HepG2 (cell line): Measurements from ENCODE around the gene PAQR6. TPM values are rescaled to one million over a fixed set of nuclear protein-coding genes. Genes with fewer than 3 reads are reported as not detected.

ENCODE experiments used
- AHR ChIP-seq: IDR thresholded peaks from 2 replicates; pipeline ENCODE4 v1.6.1; 2018; ENCODE audit warnings: missing genetic modification reagents, missing compliant biosample characterization
- ARID2 ChIP-seq: sonication (generic); formaldehyde crosslinking; IDR thresholded peaks from 2 replicates; pipeline ENCODE4 v1.8.1; 2022; ENCODE audit warnings: mild to moderate bottlenecking, missing genetic modification reagents, borderline replicate concordance
- ELK4 ChIP-seq: sonication (generic); formaldehyde crosslinking; IDR thresholded peaks from 2 replicates; pipeline ENCODE4 v1.9.0; 2021; ENCODE audit warnings: missing genetic modification reagents, borderline replicate concordance
- FIP1L1 ChIP-seq: fragments of 200-400 bp; formaldehyde crosslinking; IDR thresholded peaks from 2 replicates; pipeline ENCODE4 v1.6.1; 2018; ENCODE audit warnings: low read depth, mild to moderate bottlenecking, low read length, moderate library complexity, borderline replicate concordance; ENCODE audit not compliant: insufficient read depth
- FOSL1 ChIP-seq: sonication (generic); formaldehyde crosslinking; IDR thresholded peaks from 2 replicates; pipeline ENCODE4 v1.9.0; 2021; ENCODE audit warnings: missing genetic modification reagents, borderline replicate concordance
- GRHL1 ChIP-seq: sonication (generic); formaldehyde crosslinking; conservative IDR thresholded peaks from 2 replicates; pipeline ENCODE4 v1.8.0; 2022; ENCODE audit warnings: missing genetic modification reagents
- HHEX ChIP-seq: IDR thresholded peaks from 2 replicates; pipeline ENCODE4 v1.6.1; 2016; ENCODE audit warnings: control low read depth
- HNF4G ChIP-seq, 2 experiments: sonication (generic) in 1 of 2; formaldehyde crosslinking in 1 of 2; IDR thresholded peaks; 2 replicates each; pipeline versions ENCODE4 v1.4.0 to v1.6.1; 2011 to 2020; ENCODE audit warnings: borderline replicate concordance in 2 of 2, low read depth in 2 of 2, mild to moderate bottlenecking in 2 of 2, low read length in 1 of 2, missing genetic modification reagents in 1 of 2, moderate library complexity in 1 of 2
- RNF219 ChIP-seq: sonication (generic); formaldehyde crosslinking; IDR thresholded peaks from 2 replicates; pipeline ENCODE4 v1.5.0; 2020; ENCODE audit warnings: mild to moderate bottlenecking, missing genetic modification reagents
- SMAD3 ChIP-seq: sonication (generic); formaldehyde crosslinking; IDR thresholded peaks from 2 replicates; pipeline ENCODE4 v1.4.0; 2020; ENCODE audit warnings: missing genetic modification reagents
- SMARCC2 ChIP-seq: fragments of 450-650 bp; IDR thresholded peaks from 2 replicates; pipeline ENCODE4 v1.6.1; 2017; ENCODE audit warnings: antibody characterized with exemption, mild to moderate bottlenecking
- SMC3 ChIP-seq: IDR thresholded peaks from 2 replicates; pipeline ENCODE4 v1.6.1; 2011; ENCODE audit warnings: low read length, improper control_type of control experiment
- ZNF143 ChIP-seq: sonication (generic); formaldehyde crosslinking; IDR thresholded peaks from 2 replicates; pipeline ENCODE4 v1.4.0; 2020; ENCODE audit warnings: missing genetic modification reagents
- ZNF160 ChIP-seq: sonication (generic); formaldehyde crosslinking; IDR thresholded peaks from 2 replicates; pipeline ENCODE4 v1.8.0; 2022; ENCODE audit warnings: mild to moderate bottlenecking, inconsistent platforms, missing genetic modification reagents
- ZNF180 ChIP-seq: sonication (generic); formaldehyde crosslinking; IDR thresholded peaks from 2 replicates; pipeline ENCODE4 v1.4.0; 2020; ENCODE audit warnings: low read depth, missing genetic modification reagents, borderline replicate concordance
- ZNF20 ChIP-seq: sonication (generic); formaldehyde crosslinking; IDR thresholded peaks from 2 replicates; pipeline ENCODE4 v1.4.0; 2020; ENCODE audit warnings: mild to moderate bottlenecking, moderate library complexity, missing genetic modification reagents
- ZNF337 ChIP-seq: sonication (generic); formaldehyde crosslinking; IDR thresholded peaks from 2 replicates; pipeline ENCODE4 v1.5.1; 2020; ENCODE audit warnings: missing genetic modification reagents, low read depth, mild to moderate bottlenecking, borderline replicate concordance
- polyA plus RNA-seq, 8 experiments: library from polyadenylated mRNA; depleted of rRNA in 3 of 8; stranded (reverse) in 7 of 8; unstranded in 1 of 8; fragments of >200 nt; fragmentation: Illumina TruSeq in 4 of 8; extraction: Trizol in 4 of 8; gene quantifications; 2 replicates each; pipeline versions ENCODE4 v1.2.1 to v1.2.3, GENCODE V29; 2011 to 2016; ENCODE audit warnings: low read depth in 4 of 8, missing spikeins in 1 of 8, mixed read lengths in 1 of 8; ENCODE audit not compliant: insufficient read depth in 1 of 8
- total RNA-seq, 5 experiments: library from RNA; depleted of rRNA; stranded (reverse); fragments of >200 nt; fragmentation: Illumina TruSeq; extraction: Trizol; gene quantifications; 2 replicates each; pipeline ENCODE4 v1.2.3, GENCODE V29; 2016; ENCODE audit warnings: low read depth in 1 of 5
- TF ChIP-seq, protein P1 (sequence below): sonication (generic); formaldehyde crosslinking; IDR thresholded peaks from 2 replicates; pipeline ENCODE4 v1.4.0; 2020; ENCODE audit warnings: low read depth, missing genetic modification reagents

The PAQR6 gene
- total and polyA plus RNA-seq, 2 of the 13 experiments (the other 11 are each of a cell fraction or from before 2014, with no cell fraction given), result 0.82 to 1.4 TPM

GRCh38 chr1:156193488-156194299 is 54.2 kb downstream of the PAQR6 start, which contains the start of gene SLC25A44 (continued):
- TF ChIP-seq GRHL1 (CRISPR knock-in tag), result no peak
- TF ChIP-seq ZNF20 (CRISPR knock-in tag), result no peak
- no peak for TF ChIP-seq HHEX (CRISPR knock-in tag)
- no peak for TF ChIP-seq FIP1L1
- no peak for TF ChIP-seq AHR (CRISPR knock-in tag)
- no peak for TF ChIP-seq FOSL1
- TF ChIP-seq SMARCC2, result no peak
- no peak for TF ChIP-seq ZNF143 (CRISPR knock-in tag)
- TF ChIP-seq ZNF337, result 0 out of 2 replicates have a peak, but pooled peaks have one; percentile 18
- TF ChIP-seq, protein P1, sequence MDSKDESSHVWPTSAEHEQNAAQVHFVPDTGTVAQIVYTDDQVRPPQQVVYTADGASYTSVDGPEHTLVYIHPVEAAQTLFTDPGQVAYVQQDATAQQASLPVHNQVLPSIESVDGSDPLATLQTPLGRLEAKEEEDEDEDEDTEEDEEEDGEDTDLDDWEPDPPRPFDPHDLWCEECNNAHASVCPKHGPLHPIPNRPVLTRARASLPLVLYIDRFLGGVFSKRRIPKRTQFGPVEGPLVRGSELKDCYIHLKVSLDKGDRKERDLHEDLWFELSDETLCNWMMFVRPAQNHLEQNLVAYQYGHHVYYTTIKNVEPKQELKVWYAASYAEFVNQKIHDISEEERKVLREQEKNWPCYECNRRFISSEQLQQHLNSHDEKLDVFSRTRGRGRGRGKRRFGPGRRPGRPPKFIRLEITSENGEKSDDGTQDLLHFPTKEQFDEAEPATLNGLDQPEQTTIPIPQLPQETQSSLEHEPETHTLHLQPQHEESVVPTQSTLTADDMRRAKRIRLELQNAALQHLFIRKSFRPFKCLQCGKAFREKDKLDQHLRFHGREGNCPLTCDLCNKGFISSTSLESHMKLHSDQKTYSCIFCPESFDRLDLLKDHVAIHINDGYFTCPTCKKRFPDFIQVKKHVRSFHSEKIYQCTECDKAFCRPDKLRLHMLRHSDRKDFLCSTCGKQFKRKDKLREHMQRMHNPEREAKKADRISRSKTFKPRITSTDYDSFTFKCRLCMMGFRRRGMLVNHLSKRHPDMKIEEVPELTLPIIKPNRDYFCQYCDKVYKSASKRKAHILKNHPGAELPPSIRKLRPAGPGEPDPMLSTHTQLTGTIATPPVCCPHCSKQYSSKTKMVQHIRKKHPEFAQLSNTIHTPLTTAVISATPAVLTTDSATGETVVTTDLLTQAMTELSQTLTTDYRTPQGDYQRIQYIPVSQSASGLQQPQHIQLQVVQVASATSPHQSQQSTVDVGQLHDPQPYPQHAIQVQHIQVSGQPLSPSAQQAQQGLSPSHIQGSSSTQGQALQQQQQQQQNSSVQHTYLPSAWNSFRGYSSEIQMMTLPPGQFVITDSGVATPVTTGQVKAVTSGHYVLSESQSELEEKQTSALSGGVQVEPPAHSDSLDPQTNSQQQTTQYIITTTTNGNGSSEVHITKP (CRISPR knock-in tag), result no peak; the same call in 1 of the 2 replicates
- no peak for TF ChIP-seq ARID2
- 0 out of 2 replicates have a peak, but pooled peaks have one; percentile 12 for TF ChIP-seq HNF4G (IDR thresholded peaks at IDR 0.05; ENCODE audit: borderline replicate concordance, low read depth, low read length)
- no peak for TF ChIP-seq HNF4G (CRISPR knock-in tag; IDR thresholded peaks at IDR 0.05; ENCODE audit: borderline replicate concordance, low read depth)
- no peak for TF ChIP-seq ELK4 (CRISPR knock-in tag)
- TF ChIP-seq ZNF160 (CRISPR knock-in tag), result no peak
- TF ChIP-seq SMC3, result no peak
- TF ChIP-seq SMAD3 (CRISPR knock-in tag), result 0 out of 2 replicates have a peak, but pooled peaks have one; percentile 30
- no peak for TF ChIP-seq ZNF180 (CRISPR knock-in tag)
- TF ChIP-seq RNF219, result no peak
